IMR-90 (cell line): ENCODE data around the gene SPRY1. TPM values are rescaled to one million over a fixed set of nuclear protein-coding genes. Genes with fewer than 3 reads are reported as not detected.

Experiments used
- ATAC-seq: fragments of 200-7000 bp; cut with Tn5 transposase; 2 replicates; pipeline ENCODE4 v1.9.1; 2020; ENCODE audit warnings: low read depth, mild to moderate bottlenecking, moderate library complexity
- BruUV-seq: library from RNA; stranded (reverse); fragments of 400-500 nt; replicated peaks from 2 replicates; lab custom pipeline; 2021; lab: Mats Ljungman, UMichigan
- CTCF ChIA-PET: fragments of 300-600 bp; formaldehyde crosslinking; extraction: SDS; loops from one replicate; lab custom pipeline; 2021; ENCODE audit warnings: antibody characterized with exemption; lab: Yijun Ruan, JAX
- POLR2A ChIA-PET: fragments of 300-600 bp; sonication (Branson Sonifier 250); formaldehyde crosslinking; loops from one replicate; lab custom pipeline; 2022; ENCODE audit warnings: antibody characterized with exemption; ENCODE audit not compliant: unreplicated experiment; lab: Charles Lee
- DNase-seq: peaks from one replicate; pipeline ENCODE4 v3.0.0; 2013
- H2AFZ ChIP-seq: replicated peaks from 2 replicates; pipeline ENCODE3; 2013; ENCODE audit warnings: low read length, mild to moderate bottlenecking; ENCODE audit not compliant: poor library complexity
- H2AK5ac ChIP-seq: 2 replicates; pipeline ENCODE4 v1.6.1; 2013; ENCODE audit warnings: low read depth, low read length, inconsistent platforms
- H2AK9ac ChIP-seq: replicated peaks from 2 replicates; pipeline ENCODE3; 2013; ENCODE audit warnings: mild to moderate bottlenecking, low read depth, low read length, moderate library complexity; ENCODE audit not compliant: poor library complexity
- H2BK120ac ChIP-seq: 2 replicates; pipeline ENCODE4 v1.6.1; 2013; ENCODE audit warnings: low read depth, low read length, inconsistent platforms
- H2BK15ac ChIP-seq: 3 replicates; pipeline ENCODE4 v1.6.1; 2013; ENCODE audit warnings: low read depth, low read length, inconsistent platforms
- H2BK20ac ChIP-seq: 2 replicates; pipeline ENCODE4 v1.6.1; 2013; ENCODE audit warnings: low read depth, mild to moderate bottlenecking, inconsistent platforms, low read length, moderate library complexity
- H2BK5ac ChIP-seq: 2 replicates; pipeline ENCODE4 v1.6.1; 2013; ENCODE audit warnings: mild to moderate bottlenecking, low read depth, low read length, inconsistent platforms; ENCODE audit not compliant: poor library complexity, severe bottlenecking
- H3K14ac ChIP-seq: replicated peaks from 2 replicates; pipeline ENCODE4 v1.6.1; 2013; ENCODE audit warnings: low read depth, low read length, inconsistent platforms
- H3K18ac ChIP-seq: 2 replicates; pipeline ENCODE4 v1.6.1; 2013; ENCODE audit warnings: low read depth, low read length, control low read depth
- H3K23ac ChIP-seq: 2 replicates; pipeline ENCODE4 v1.6.1; 2013; ENCODE audit warnings: low read depth, low read length, inconsistent platforms
- H3K27ac ChIP-seq: 2 replicates; pipeline ENCODE4 v1.5.1; 2013; ENCODE audit warnings: mild to moderate bottlenecking, control low read depth, low read length; ENCODE audit not compliant: insufficient read depth
- H3K27me3 ChIP-seq: 2 replicates; pipeline ENCODE4 v1.6.1; 2013; ENCODE audit warnings: low read length; ENCODE audit not compliant: control insufficient read depth, insufficient read depth
- H3K36me3 ChIP-seq: 2 replicates; pipeline ENCODE4 v1.6.1; 2013; ENCODE audit warnings: low read length, mixed read lengths; ENCODE audit not compliant: control insufficient read depth, insufficient read depth
- H3K4ac ChIP-seq: 2 replicates; pipeline ENCODE4 v1.6.1; 2013; ENCODE audit warnings: low read depth, low read length, inconsistent platforms
- H3K4me1 ChIP-seq: 2 replicates; pipeline ENCODE4 v1.6.1; 2013; ENCODE audit warnings: low read length, mixed read lengths; ENCODE audit not compliant: control insufficient read depth, insufficient read depth
- H3K4me2 ChIP-seq: 2 replicates; pipeline ENCODE4 v1.6.1; 2013; ENCODE audit warnings: low read depth, mild to moderate bottlenecking, control low read depth, low read length, moderate library complexity
- H3K4me3 ChIP-seq: 2 replicates; pipeline ENCODE4 v1.5.1; 2013; ENCODE audit warnings: low read depth, mild to moderate bottlenecking, control low read depth, low read length, moderate library complexity; ENCODE audit not compliant: insufficient read depth
- H3K56ac ChIP-seq: 2 replicates; pipeline ENCODE4 v1.6.1; 2013; ENCODE audit warnings: low read length, inconsistent platforms; ENCODE audit not compliant: insufficient read depth; ENCODE audit errors: extremely low read depth
- H3K79me1 ChIP-seq, 2 experiments: 2 replicates each; pipeline ENCODE4 v1.6.1; 2013; ENCODE audit warnings: low read length in 2 of 2, inconsistent platforms in 1 of 2, low read depth in 1 of 2
- H3K9ac ChIP-seq: 2 replicates; pipeline ENCODE4 v1.6.1; 2013; ENCODE audit warnings: low read depth, low read length, control low read depth
- H3K9me1 ChIP-seq: 2 replicates; pipeline ENCODE4 v1.6.1; 2013; ENCODE audit warnings: low read length, inconsistent platforms; ENCODE audit not compliant: insufficient read depth
- H3K9me3 ChIP-seq: 2 replicates; pipeline ENCODE4 v1.6.1; 2013; ENCODE audit warnings: low read length; ENCODE audit not compliant: control insufficient read depth, insufficient read depth
- H4K20me1 ChIP-seq: 2 replicates; pipeline ENCODE4 v1.6.1; 2013; ENCODE audit warnings: low read length, inconsistent platforms; ENCODE audit not compliant: insufficient read depth
- H4K5ac ChIP-seq: 2 replicates; pipeline ENCODE4 v1.6.1; 2013; ENCODE audit warnings: mild to moderate bottlenecking, low read depth, low read length, control low read depth
- H4K8ac ChIP-seq, 2 experiments: 2 replicates each; pipeline ENCODE4 v1.6.1; 2013; ENCODE audit warnings: low read depth in 2 of 2, low read length in 2 of 2, control low read depth in 1 of 2, inconsistent platforms in 1 of 2
- H4K91ac ChIP-seq: 2 replicates; pipeline ENCODE4 v1.6.1; 2013; ENCODE audit warnings: low read depth, low read length, inconsistent platforms; ENCODE audit not compliant: insufficient read depth
- CHD1 ChIP-seq: IDR thresholded peaks from 2 replicates; pipeline ENCODE4 v1.6.1; 2012; ENCODE audit warnings: low read depth, low read length, improper control_type of control experiment
- SMC3 ChIP-seq: fragments of 150-350 bp; IDR thresholded peaks from 2 replicates; pipeline ENCODE4 v1.6.1; 2016; ENCODE audit warnings: low read depth, mild to moderate bottlenecking, antibody characterized with exemption, low read length, moderate library complexity
- WGBS, 2 experiments: methylation state at CpG; one replicate each; pipeline versions ENCODE4 v1.1.5 to v1.1.7; 2013; ENCODE audit warnings: missing lambda C conversion rate in 2 of 2; ENCODE audit not compliant: insufficient read length in 1 of 2; ENCODE audit errors: extremely low coverage in 2 of 2; 5-methylcytosine and 5-hydroxymethylcytosine counted together
- dilution Hi-C: fragments of 300-500 bp; cut with HindIII; formaldehyde crosslinking; loops from one replicate; pipeline ENCODE4 v1.14.3; 2018; ENCODE audit warnings: low sequenced_read_pairs; ENCODE audit not compliant: unreplicated experiment
- in situ Hi-C: fragments of 300-500 bp; cut with MboI; formaldehyde crosslinking; loops from 3 replicates; pipeline ENCODE4 v1.14.3; 2019; ENCODE audit warnings: low sequenced_read_pairs, inconsistent platforms, mixed read lengths
- intact Hi-C: fragments of 100-400 bp; cut with micrococcal nuclease; formaldehyde crosslinking; loops from 2 replicates; pipeline ENCODE4 v1.10.0; 2022
- polyA plus RNA-seq, 3 experiments: library from polyadenylated mRNA; depleted of rRNA; stranded (reverse); fragments of >200 nt; gene quantifications; 2 replicates each; pipeline ENCODE4 v1.2.3, GENCODE V29; 2012; ENCODE audit warnings: low replicate concordance in 1 of 3
- total RNA-seq: library from RNA; depleted of rRNA; stranded (reverse); fragments of >200 nt; gene quantifications from 2 replicates; pipeline ENCODE4 v1.2.3, GENCODE V29; 2012

The SPRY1 gene
- total and polyA plus RNA-seq, 2 of the 4 experiments (the other 2 are of a cell fraction), result 1.4 to 2.2 TPM

GRCh38 chr4:123348946-123349345 lies 47.6 kb upstream of the SPRY1 start:
- no peak overlapping the region for H3K4me3 ChIP-seq
- peaks cover 3% of the 10 kb centered on the region for H3K4me1 ChIP-seq
- H4K5ac ChIP-seq, result no peak overlapping the region
- H4K20me1 ChIP-seq, result no peaks in the 10 kb centered on the region
- no peak overlapping the region for H2AK9ac ChIP-seq
- no peaks in the 10 kb centered on the region for H3K27me3 ChIP-seq
- H3K9me1 ChIP-seq, result no peaks in the 10 kb centered on the region
- H3K4me2 ChIP-seq, result no peak overlapping the region
- H4K91ac ChIP-seq, result no peak overlapping the region
- TF ChIP-seq CHD1 (no peak), SMC3 (no peak)
- no peak overlapping the region for H2AK5ac ChIP-seq
- 100% methylated on average over 1 of the region's 4 CpGs; no CpG with 5 or more reads in 1 of the 2 experiments for WGBS, 2 experiments
- H3K4ac ChIP-seq, result no peak overlapping the region
- no peak overlapping the region for H2BK15ac ChIP-seq
- in situ Hi-C loops (no loop called here), intact Hi-C loops (no loop called here), dilution Hi-C loops (no loop called here)
- H3K79me1 ChIP-seq, result no peaks in the 10 kb centered on the region
- no peak overlapping the region for H3K9ac ChIP-seq
- H3K14ac ChIP-seq, result no peak overlapping the region
- no peak overlapping the region for H2BK5ac ChIP-seq
- ChIA-PET CTCF (no interaction called here), POLR2A (no interaction called here)
- H3K23ac ChIP-seq, result no peak overlapping the region
- no peak overlapping the region for H2AFZ ChIP-seq
- H3K9me3 ChIP-seq, result no peaks in the 10 kb centered on the region
- H3K18ac ChIP-seq, result no peak overlapping the region
- H2BK20ac ChIP-seq, result no peak overlapping the region
- H3K56ac ChIP-seq, result no peak overlapping the region
- no peaks in the 10 kb centered on the region for H3K36me3 ChIP-seq
- DNase-seq (no peak), ATAC-seq (no peak)
- no peak overlapping the region for H4K8ac ChIP-seq
- H3K27ac ChIP-seq, result no peak overlapping the region
- BruUV-seq, result no TSS peak
- H2BK120ac ChIP-seq, result no peak overlapping the region
